Measurements from ENCODE around the gene INSYN2B.
A peak's percentile ranks its signal among the peaks of the same experiment; 100 is the strongest.

The INSYN2B gene

DNA sequence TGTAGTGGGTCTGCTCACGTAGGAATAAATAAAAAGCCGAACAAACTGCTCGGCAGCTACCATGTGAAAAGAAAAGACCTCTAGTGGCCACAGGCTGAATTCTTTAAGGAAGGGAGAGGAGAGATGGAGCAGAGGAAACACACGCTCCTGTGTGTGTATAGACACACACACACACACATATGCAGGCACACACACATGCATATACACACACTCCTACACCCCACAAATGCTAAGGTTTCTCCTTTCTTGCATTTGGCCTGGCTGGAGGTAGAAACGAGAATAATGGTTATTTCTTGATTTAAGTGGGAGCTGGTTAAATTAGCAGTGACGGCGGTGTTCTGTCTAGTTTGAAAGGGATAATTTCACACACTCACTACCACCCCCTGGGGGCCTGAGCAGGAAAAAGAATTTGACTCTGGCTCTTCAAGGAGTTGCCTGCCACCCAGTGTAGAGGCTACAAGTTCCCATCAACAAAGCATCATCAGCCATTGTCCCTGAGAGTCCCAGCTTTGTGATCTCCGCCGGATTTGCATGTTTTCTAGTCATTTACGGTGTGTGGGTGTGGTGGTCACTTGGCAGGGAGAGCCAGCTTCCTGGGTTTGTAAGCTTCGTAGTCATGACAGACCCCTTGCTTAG lies at the start of gene INSYN2B:
TSS of gene INSYN2B (minus strand) at position 78 of the 636 bp plus-strand sequence. CDS start 96,597 bp downstream, outside the sequence.
- Histone ChIP-seq H3K79me2 (ENCODE audit: control insufficient read depth, insufficient read depth, low read length, unreplicated experiment) (peaks cover 44% of the 10 kb centered on the region), H3K4me3 (ENCODE audit: low read depth, low read length) (peak within 1 kb of the TSS; percentile 90), H2AFZ (ENCODE audit: low read length, unreplicated experiment) (peak within 1 kb of the TSS; percentile 95), H3K27ac (ENCODE audit: low read depth, low read length) (peak within 1 kb of the TSS; percentile 85), H3K27me3 (ENCODE audit: insufficient read depth, low read length) (no peaks in the 10 kb centered on the region), H3K36me3 (ENCODE audit: insufficient read depth, low read length) (no peaks in the 10 kb centered on the region), H3K4me1 (ENCODE audit: control insufficient read depth, insufficient read depth, low read length, unreplicated experiment) (peaks cover 34% of the 10 kb centered on the region)

DNA sequence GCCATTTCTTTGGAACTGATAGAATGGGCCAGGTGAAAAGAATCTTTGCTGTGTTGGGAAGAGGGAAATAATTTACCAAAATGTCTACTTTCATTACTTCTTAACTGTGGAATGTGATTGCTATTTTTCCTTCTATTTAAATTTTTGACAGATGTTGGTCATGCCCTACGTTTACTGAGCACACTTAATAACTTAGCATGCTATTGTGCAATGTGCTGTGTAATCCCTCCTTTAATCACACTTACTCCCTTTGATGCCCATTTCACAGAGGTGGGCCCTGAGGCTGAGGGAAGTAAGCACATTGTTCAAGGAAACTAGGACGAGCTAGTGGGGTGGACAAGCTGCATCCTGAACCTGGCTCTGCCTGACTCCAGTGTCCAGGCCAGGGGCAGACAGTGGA lies 47.8 kb upstream of the INSYN2B start:
- no peaks in the 10 kb centered on the region for H3K36me3 ChIP-seq (ENCODE audit: insufficient read depth, low read length)
- H3K27me3 ChIP-seq (ENCODE audit: insufficient read depth, low read length): peaks cover 10% of the 10 kb centered on the region; the same call in 1 of the 2 replicates
- no peak overlapping the region for H3K4me3 ChIP-seq (ENCODE audit: low read depth, low read length)
- H3K79me2 ChIP-seq (ENCODE audit: control insufficient read depth, insufficient read depth, low read length, unreplicated experiment): no peaks in the 10 kb centered on the region
- H3K4me1 ChIP-seq (ENCODE audit: control insufficient read depth, insufficient read depth, low read length, unreplicated experiment): no peaks in the 10 kb centered on the region
- H2AFZ ChIP-seq (ENCODE audit: low read length, unreplicated experiment): no peak overlapping the region
- H3K27ac ChIP-seq (ENCODE audit: low read depth, low read length): no peak overlapping the region

DNA sequence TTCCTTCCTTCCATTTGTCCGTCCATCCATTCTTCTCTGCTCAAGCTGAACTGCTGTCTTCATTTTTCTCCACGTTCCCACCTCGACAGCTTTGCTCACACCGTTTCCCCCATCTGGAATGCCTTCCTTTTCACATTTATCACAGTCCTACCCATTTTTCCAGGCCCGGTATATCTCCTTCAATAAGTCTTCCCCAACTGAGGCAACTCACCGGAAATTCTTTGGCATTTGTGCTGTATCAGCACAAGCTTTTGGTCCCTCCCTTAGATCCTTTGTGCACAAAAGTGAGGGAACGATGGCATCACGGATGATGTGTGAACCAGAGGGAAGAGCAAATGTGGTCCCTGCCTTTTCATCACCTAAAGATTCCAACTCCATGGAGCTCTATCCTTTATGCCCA lies 45.6 kb upstream of the INSYN2B start:
- no peak overlapping the region for H3K4me3 ChIP-seq (ENCODE audit: low read depth, low read length)
- no peak overlapping the region for H2AFZ ChIP-seq (ENCODE audit: low read length, unreplicated experiment)
- no peaks in the 10 kb centered on the region for H3K36me3 ChIP-seq (ENCODE audit: insufficient read depth, low read length)
- H3K27ac ChIP-seq (ENCODE audit: low read depth, low read length): no peak overlapping the region
- H3K4me1 ChIP-seq (ENCODE audit: control insufficient read depth, insufficient read depth, low read length, unreplicated experiment): no peaks in the 10 kb centered on the region
- H3K27me3 ChIP-seq (ENCODE audit: insufficient read depth, low read length): peaks cover 19% of the 10 kb centered on the region; the same call in 1 of the 2 replicates
- no peaks in the 10 kb centered on the region for H3K79me2 ChIP-seq (ENCODE audit: control insufficient read depth, insufficient read depth, low read length, unreplicated experiment)

DNA sequence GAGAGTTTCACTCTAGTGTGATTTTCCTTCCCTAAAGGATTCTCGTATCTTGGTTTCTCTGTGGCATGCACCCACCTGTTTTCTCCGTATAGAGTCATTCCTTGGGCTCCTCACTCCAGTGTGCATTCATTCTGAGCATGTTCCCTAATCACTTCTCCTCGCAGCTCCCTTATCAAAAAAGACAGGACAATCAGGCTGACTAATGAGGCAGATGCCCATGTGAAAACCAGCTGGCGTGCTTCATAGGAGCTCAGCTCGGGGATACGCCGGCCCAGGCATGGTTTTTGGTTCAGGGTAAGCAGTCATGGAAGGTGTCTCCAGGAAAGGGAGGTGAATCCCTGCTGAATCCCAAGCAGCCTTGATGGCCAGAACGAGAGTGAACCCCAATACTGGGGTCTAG lies 41.2 kb upstream of the INSYN2B start:
- H3K27me3 ChIP-seq (ENCODE audit: insufficient read depth, low read length): peaks cover 22% of the 10 kb centered on the region
- no peaks in the 10 kb centered on the region for H3K79me2 ChIP-seq (ENCODE audit: control insufficient read depth, insufficient read depth, low read length, unreplicated experiment)
- no peaks in the 10 kb centered on the region for H3K36me3 ChIP-seq (ENCODE audit: insufficient read depth, low read length)
- H3K4me1 ChIP-seq (ENCODE audit: control insufficient read depth, insufficient read depth, low read length, unreplicated experiment): no peaks in the 10 kb centered on the region
- no peak overlapping the region for H2AFZ ChIP-seq (ENCODE audit: low read length, unreplicated experiment)
- no peak overlapping the region for H3K27ac ChIP-seq (ENCODE audit: low read depth, low read length)
- no peak overlapping the region for H3K4me3 ChIP-seq (ENCODE audit: low read depth, low read length)

DNA sequence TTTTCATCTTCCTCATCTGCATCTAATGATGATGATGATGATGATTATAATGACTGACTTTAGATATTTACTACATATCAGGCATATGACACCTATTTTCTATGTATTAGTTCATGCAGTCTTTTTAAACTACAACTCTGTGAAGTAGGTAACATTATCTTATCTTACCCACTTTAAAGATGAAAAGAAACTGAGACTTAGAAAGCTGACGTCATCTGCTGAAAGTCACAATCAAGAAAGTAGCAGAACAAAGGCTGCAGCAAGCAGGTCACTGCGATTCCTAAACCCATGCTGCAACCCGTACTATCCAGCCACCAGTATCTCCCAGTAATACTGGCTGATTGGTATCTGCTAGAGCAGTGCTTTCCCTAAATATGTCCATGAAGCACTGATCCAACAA lies 40.1 kb upstream of the INSYN2B start:
- H3K27ac ChIP-seq (ENCODE audit: low read depth, low read length): no peak overlapping the region
- H2AFZ ChIP-seq (ENCODE audit: low read length, unreplicated experiment): no peak overlapping the region
- no peaks in the 10 kb centered on the region for H3K4me1 ChIP-seq (ENCODE audit: control insufficient read depth, insufficient read depth, low read length, unreplicated experiment)
- H3K36me3 ChIP-seq (ENCODE audit: insufficient read depth, low read length): no peaks in the 10 kb centered on the region
- peaks cover 21% of the 10 kb centered on the region for H3K27me3 ChIP-seq (ENCODE audit: insufficient read depth, low read length)
- H3K4me3 ChIP-seq (ENCODE audit: low read depth, low read length): no peak overlapping the region
- no peaks in the 10 kb centered on the region for H3K79me2 ChIP-seq (ENCODE audit: control insufficient read depth, insufficient read depth, low read length, unreplicated experiment)

DNA sequence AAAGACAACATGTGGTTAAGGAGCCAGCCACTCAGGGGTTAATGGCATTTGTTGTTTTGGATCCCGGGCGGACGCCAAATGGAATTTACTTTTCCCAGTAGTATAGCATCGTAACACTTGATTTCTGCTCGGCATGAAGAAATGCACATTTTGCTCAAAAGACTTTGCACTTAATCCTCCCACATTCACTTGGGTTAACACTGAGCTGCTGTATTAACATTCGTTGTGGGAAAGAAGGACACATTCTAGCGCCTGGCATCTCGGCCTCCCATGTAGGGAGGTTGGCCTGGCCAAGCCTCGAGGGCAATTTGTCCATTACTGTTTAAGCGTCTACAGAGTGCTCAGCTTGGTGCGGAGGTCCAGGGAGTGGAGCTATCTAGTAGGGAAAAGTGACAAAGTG lies 32.3 kb upstream of the INSYN2B start:
- Histone ChIP-seq H3K36me3 (ENCODE audit: insufficient read depth, low read length) (no peaks in the 10 kb centered on the region), H3K27ac (ENCODE audit: low read depth, low read length) (no peak overlapping the region), H3K4me1 (ENCODE audit: control insufficient read depth, insufficient read depth, low read length, unreplicated experiment) (no peaks in the 10 kb centered on the region), H3K79me2 (ENCODE audit: control insufficient read depth, insufficient read depth, low read length, unreplicated experiment) (no peaks in the 10 kb centered on the region), H3K27me3 (ENCODE audit: insufficient read depth, low read length) (peaks cover 46% of the 10 kb centered on the region), H2AFZ (ENCODE audit: low read length, unreplicated experiment) (no peak overlapping the region), H3K4me3 (ENCODE audit: low read depth, low read length) (no peak overlapping the region)

DNA sequence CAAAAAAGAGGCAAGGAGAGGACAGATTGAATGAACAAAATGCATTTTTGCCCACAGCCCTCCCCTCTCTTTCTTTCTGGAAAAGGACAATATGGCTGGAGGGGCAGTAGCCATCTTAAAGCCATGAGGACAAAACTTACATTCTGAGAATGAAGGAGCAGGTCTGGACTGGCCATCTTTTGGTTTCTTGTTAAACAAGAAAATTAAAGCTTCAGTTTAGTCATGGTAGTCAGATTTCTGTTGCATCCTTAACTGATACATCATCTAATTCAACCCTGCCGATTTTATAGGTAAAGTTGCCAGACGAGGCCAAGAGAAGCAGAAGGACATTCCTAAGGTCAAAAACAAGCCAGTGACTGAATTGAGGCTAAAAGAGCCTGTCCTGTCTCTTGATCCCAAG lies 31.5 kb upstream of the INSYN2B start:
- no peak overlapping the region for H3K4me3 ChIP-seq (ENCODE audit: low read depth, low read length)
- no peak overlapping the region for H2AFZ ChIP-seq (ENCODE audit: low read length, unreplicated experiment)
- no peaks in the 10 kb centered on the region for H3K79me2 ChIP-seq (ENCODE audit: control insufficient read depth, insufficient read depth, low read length, unreplicated experiment)
- H3K4me1 ChIP-seq (ENCODE audit: control insufficient read depth, insufficient read depth, low read length, unreplicated experiment): no peaks in the 10 kb centered on the region
- H3K27me3 ChIP-seq (ENCODE audit: insufficient read depth, low read length): peaks cover 39% of the 10 kb centered on the region
- no peaks in the 10 kb centered on the region for H3K36me3 ChIP-seq (ENCODE audit: insufficient read depth, low read length)
- no peak overlapping the region for H3K27ac ChIP-seq (ENCODE audit: low read depth, low read length)

DNA sequence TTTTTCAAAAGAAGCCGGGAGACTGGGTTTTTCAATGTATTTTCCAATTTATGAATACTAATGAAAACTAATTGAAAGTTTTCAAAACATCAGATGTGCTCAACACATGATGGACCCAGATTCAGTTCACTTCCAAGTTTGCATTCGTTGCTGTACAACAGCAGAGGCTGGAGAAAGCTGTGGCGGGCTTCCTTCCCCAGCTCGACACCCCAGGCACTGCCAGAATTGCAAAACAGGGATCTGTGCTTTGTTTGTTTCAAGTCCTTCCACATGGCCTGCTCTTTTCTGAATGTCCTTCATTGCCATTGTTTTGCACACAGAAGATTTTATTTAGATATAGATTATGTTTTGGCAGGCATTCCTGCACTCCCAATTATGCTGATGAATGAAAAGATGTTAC lies 30.3 kb upstream of the INSYN2B start:
- peaks cover 34% of the 10 kb centered on the region for H3K27me3 ChIP-seq (ENCODE audit: insufficient read depth, low read length)
- H3K36me3 ChIP-seq (ENCODE audit: insufficient read depth, low read length): no peaks in the 10 kb centered on the region

DNA sequence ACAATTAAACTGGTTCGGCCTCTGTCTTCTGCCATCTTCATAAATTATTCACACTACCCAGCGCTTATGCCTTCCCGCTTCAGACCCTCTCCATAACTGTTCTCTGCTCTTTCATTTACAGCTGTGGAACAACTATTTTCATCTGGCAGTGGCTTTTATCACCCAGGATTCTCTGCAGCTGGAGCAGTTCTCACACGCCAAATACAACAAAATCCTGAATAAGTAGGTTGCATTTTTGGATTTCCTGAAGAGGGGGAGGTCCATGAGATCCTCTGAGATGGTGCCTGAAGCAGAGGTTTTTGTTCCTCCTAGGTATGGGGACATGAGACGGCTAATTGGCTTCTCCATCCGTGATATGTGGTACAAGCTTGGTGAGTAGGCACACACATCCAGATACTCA lies 28.1 kb upstream of the INSYN2B start:
- Histone ChIP-seq H3K27ac (ENCODE audit: low read depth, low read length) (no peak overlapping the region), H3K27me3 (ENCODE audit: insufficient read depth, low read length) (peaks cover 23% of the 10 kb centered on the region), H3K4me3 (ENCODE audit: low read depth, low read length) (no peak overlapping the region), H2AFZ (ENCODE audit: low read length, unreplicated experiment) (no peak overlapping the region), H3K36me3 (ENCODE audit: insufficient read depth, low read length) (no peaks in the 10 kb centered on the region), H3K4me1 (ENCODE audit: control insufficient read depth, insufficient read depth, low read length, unreplicated experiment) (no peaks in the 10 kb centered on the region), H3K79me2 (ENCODE audit: control insufficient read depth, insufficient read depth, low read length, unreplicated experiment) (no peaks in the 10 kb centered on the region)

More for the DNA sequence above, 30.3 kb upstream of the INSYN2B start:
- Histone ChIP-seq H2AFZ (ENCODE audit: low read length, unreplicated experiment) (no peak overlapping the region), H3K4me3 (ENCODE audit: low read depth, low read length) (no peak overlapping the region), H3K27ac (ENCODE audit: low read depth, low read length) (no peak overlapping the region), H3K79me2 (ENCODE audit: control insufficient read depth, insufficient read depth, low read length, unreplicated experiment) (no peaks in the 10 kb centered on the region), H3K4me1 (ENCODE audit: control insufficient read depth, insufficient read depth, low read length, unreplicated experiment) (no peaks in the 10 kb centered on the region)

DNA sequence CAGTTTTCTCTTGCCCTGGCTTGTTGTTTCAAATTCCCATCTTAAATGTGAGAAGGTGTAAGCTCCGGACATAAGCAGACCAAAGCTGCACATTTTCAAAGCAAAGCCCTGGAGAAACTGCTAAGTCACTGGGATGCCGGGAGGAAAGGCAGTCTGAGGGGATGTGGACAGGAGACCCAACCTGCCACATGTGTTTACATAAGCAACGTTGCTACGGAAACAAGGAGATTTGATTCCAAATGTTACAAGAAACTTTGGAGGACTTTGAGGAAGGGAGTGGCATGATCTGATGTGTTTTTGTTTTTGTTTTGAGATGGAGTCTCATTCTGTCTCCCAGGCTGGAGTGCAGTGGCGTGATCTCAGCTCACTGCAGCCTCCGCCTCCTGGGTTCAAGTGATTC lies 25.7 kb upstream of the INSYN2B start:
- Histone ChIP-seq H2AFZ (ENCODE audit: low read length, unreplicated experiment) (no peak overlapping the region), H3K4me1 (ENCODE audit: control insufficient read depth, insufficient read depth, low read length, unreplicated experiment) (no peaks in the 10 kb centered on the region), H3K27me3 (ENCODE audit: insufficient read depth, low read length) (peaks cover 5% of the 10 kb centered on the region; the same call in 1 of the 2 replicates), H3K79me2 (ENCODE audit: control insufficient read depth, insufficient read depth, low read length, unreplicated experiment) (no peaks in the 10 kb centered on the region), H3K4me3 (ENCODE audit: low read depth, low read length) (no peak overlapping the region), H3K36me3 (ENCODE audit: insufficient read depth, low read length) (no peaks in the 10 kb centered on the region), H3K27ac (ENCODE audit: low read depth, low read length) (no peak overlapping the region)

DNA sequence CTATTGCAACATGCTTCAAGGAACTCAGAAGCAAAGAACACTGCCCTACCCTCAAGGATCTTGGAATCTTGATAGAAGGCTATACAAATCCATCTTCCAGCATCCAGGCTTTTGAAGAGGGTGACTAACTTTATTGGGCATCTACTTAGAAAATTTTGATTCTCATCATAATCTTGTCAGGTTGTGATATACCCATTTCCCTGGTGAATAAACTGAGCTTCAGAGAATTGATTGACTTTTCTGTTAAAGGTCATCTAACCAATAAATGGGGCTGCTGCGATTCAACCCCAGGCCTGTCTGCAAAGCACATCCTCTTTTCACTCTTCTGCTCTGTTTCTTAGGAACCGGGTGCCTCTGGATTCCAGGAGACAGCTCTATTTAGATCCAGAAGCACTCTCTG lies 19.9 kb upstream of the INSYN2B start:
- H3K4me1 ChIP-seq (ENCODE audit: control insufficient read depth, insufficient read depth, low read length, unreplicated experiment): no peaks in the 10 kb centered on the region
- H2AFZ ChIP-seq (ENCODE audit: low read length, unreplicated experiment): no peak overlapping the region
- H3K4me3 ChIP-seq (ENCODE audit: low read depth, low read length): no peak overlapping the region
- no peak overlapping the region for H3K27ac ChIP-seq (ENCODE audit: low read depth, low read length)
- no peaks in the 10 kb centered on the region for H3K79me2 ChIP-seq (ENCODE audit: control insufficient read depth, insufficient read depth, low read length, unreplicated experiment)
- no peaks in the 10 kb centered on the region for H3K36me3 ChIP-seq (ENCODE audit: insufficient read depth, low read length)
- H3K27me3 ChIP-seq (ENCODE audit: insufficient read depth, low read length): peaks cover 3% of the 10 kb centered on the region; the same call in 1 of the 2 replicates
